Bronchial epithelial cell (primary cell): ENCODE data around the gene DLEC1. TPM values are rescaled to one million over a fixed set of nuclear protein-coding genes. Genes with fewer than 3 reads are reported as not detected.

ENCODE experiments used
- DNase-seq: peaks from one replicate; pipeline ENCODE4 v3.0.0-alpha.2; 2010; ENCODE audit warnings: low read depth
- FAIRE-seq: peaks from 2 replicates; lab custom pipeline; 2011; peaks lifted over from hg19 to GRCh38; lab: Jason Lieb, UNC
- H3K27me3 ChIP-seq: 2 replicates; pipeline ENCODE4 v1.5.1; 2011; ENCODE audit warnings: low read length; ENCODE audit not compliant: control insufficient read depth, insufficient read depth
- H3K36me3 ChIP-seq: 2 replicates; pipeline ENCODE4 v1.5.1; 2011; ENCODE audit warnings: low read length; ENCODE audit not compliant: control insufficient read depth, insufficient read depth
- H3K4me3 ChIP-seq: 2 replicates; pipeline ENCODE4 v1.5.1; 2011; ENCODE audit warnings: mild to moderate bottlenecking, low read depth, low read length, control low read depth
- total RNA-seq: library from RNA; depleted of rRNA; stranded (reverse); fragments of >200 nt; gene quantifications from 2 replicates; pipeline ENCODE4 v1.2.1, GENCODE V29; 2014
- TF ChIP-seq, protein P1 (sequence below): IDR thresholded peaks from 2 replicates; pipeline ENCODE4 v1.5.1; 2011; ENCODE audit warnings: mild to moderate bottlenecking, moderate library complexity, low read length, control low read depth, inconsistent platforms; ENCODE audit not compliant: insufficient read depth, severe bottlenecking

DLEC1 gene, protein sequence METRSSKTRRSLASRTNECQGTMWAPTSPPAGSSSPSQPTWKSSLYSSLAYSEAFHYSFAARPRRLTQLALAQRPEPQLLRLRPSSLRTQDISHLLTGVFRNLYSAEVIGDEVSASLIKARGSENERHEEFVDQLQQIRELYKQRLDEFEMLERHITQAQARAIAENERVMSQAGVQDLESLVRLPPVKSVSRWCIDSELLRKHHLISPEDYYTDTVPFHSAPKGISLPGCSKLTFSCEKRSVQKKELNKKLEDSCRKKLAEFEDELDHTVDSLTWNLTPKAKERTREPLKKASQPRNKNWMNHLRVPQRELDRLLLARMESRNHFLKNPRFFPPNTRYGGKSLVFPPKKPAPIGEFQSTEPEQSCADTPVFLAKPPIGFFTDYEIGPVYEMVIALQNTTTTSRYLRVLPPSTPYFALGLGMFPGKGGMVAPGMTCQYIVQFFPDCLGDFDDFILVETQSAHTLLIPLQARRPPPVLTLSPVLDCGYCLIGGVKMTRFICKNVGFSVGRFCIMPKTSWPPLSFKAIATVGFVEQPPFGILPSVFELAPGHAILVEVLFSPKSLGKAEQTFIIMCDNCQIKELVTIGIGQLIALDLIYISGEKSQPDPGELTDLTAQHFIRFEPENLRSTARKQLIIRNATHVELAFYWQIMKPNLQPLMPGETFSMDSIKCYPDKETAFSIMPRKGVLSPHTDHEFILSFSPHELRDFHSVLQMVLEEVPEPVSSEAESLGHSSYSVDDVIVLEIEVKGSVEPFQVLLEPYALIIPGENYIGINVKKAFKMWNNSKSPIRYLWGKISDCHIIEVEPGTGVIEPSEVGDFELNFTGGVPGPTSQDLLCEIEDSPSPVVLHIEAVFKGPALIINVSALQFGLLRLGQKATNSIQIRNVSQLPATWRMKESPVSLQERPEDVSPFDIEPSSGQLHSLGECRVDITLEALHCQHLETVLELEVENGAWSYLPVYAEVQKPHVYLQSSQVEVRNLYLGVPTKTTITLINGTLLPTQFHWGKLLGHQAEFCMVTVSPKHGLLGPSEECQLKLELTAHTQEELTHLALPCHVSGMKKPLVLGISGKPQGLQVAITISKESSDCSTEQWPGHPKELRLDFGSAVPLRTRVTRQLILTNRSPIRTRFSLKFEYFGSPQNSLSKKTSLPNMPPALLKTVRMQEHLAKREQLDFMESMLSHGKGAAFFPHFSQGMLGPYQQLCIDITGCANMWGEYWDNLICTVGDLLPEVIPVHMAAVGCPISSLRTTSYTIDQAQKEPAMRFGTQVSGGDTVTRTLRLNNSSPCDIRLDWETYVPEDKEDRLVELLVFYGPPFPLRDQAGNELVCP (N-terminal part only)
- total RNA-seq: 0.26 TPM in 2 replicates

DNA sequence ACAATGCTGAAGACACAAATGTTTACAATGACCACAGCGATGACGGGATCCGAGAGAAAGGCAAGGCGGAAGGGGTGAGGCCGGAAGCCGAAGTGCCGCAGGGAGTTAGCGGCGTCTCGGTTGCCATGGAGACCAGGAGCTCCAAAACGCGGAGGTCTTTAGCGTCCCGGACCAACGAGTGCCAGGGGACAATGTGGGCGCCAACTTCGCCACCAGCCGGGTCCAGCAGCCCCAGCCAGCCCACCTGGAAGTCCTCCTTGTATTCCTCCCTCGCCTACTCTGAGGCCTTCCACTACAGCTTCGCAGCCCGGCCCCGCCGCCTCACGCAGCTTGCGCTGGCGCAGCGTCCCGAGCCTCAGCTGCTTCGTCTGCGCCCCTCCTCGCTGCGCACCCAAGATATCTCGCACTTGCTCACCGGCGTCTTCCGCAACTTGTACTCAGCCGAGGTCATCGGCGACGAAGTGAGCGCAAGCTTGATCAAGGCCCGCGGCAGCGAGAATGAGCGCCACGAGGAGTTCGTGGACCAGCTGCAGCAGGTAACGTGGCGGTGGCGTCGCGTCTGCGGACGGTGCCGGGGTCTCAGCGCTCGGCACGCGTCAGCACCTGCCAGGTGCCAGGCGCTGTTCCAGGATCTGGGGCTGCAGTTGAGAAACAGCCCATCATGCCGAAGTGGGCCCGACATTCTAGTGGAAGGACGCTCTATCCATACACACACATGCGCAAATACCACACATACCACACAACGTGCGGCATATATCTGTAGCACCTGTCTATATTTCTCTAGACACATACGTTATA, at the start of gene DLEC1:
DLEC1 (plus strand) TSS at position 108 of the 798 bp plus-strand sequence; CDS start at position 126, 18 bp downstream.
- H3K36me3 ChIP-seq: no peaks in the 10 kb centered on the region
- no peaks in the 10 kb centered on the region for H3K27me3 ChIP-seq
- no peak for FAIRE-seq
- TF ChIP-seq, protein P1, sequence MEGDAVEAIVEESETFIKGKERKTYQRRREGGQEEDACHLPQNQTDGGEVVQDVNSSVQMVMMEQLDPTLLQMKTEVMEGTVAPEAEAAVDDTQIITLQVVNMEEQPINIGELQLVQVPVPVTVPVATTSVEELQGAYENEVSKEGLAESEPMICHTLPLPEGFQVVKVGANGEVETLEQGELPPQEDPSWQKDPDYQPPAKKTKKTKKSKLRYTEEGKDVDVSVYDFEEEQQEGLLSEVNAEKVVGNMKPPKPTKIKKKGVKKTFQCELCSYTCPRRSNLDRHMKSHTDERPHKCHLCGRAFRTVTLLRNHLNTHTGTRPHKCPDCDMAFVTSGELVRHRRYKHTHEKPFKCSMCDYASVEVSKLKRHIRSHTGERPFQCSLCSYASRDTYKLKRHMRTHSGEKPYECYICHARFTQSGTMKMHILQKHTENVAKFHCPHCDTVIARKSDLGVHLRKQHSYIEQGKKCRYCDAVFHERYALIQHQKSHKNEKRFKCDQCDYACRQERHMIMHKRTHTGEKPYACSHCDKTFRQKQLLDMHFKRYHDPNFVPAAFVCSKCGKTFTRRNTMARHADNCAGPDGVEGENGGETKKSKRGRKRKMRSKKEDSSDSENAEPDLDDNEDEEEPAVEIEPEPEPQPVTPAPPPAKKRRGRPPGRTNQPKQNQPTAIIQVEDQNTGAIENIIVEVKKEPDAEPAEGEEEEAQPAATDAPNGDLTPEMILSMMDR: no peak
- H3K4me3 ChIP-seq: peak within 1 kb of the TSS; percentile 35
- DNase-seq: peak; percentile 76

DNA sequence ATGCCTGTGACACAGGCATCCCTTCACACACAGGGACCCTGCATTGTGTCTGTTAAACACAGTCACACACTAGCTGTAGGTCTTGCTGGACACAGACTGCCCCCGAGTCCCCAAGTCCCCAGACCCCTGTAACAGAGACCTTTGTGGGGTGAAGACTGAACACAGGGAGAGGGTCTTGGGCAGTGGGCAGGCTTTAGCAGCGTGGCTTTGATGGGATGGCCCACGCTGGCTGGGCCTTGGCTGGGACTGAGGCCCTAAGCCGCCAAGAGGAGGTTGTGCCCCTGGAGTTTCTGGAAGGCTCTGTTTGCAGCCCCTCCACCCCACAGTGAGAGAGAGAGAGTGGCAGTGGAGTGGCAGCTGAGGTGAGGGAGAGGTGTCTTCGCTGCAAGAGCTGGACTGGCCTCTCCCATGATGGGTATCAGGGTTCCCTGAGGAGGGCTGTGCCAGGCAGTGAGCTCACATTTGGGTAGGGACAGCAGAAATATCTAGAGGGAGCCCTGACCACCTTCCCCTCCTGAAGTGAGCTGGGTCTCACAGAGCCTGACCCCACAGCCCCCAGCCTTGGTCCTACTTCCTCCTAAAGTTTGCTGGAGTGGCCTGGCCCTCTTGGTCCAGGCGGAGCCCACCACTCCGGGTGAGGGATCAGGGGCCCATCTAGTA, 49.1 kb upstream of the DLEC1 start:
- Histone ChIP-seq H3K36me3 (peaks cover 2% of the 10 kb centered on the region), H3K27me3 (no peaks in the 10 kb centered on the region), H3K4me3 (no peak overlapping the region)
- FAIRE-seq (no peak), DNase-seq (no peak)
- TF ChIP-seq, protein P1: no peak

DNA sequence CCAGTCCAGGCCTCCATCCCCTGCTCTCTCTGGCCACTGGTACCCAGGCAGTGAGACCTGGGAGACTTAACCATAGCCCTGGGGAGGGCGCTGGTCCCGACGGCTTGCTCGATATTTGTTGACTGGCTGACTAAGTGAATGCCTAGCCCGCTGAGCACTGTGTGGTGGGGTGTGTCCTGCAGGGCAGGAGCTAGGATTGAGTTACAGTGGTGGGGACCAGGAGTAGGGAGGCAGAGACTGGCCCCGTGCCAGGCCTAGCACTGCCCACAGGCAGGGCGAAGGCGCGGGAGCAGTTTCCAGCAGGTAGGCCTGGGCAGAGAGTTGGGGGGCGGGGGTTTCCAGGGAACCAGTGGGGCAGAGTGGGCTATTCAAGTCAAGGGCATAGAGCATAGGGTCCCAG, 48.5 kb upstream of the DLEC1 start, which contains the start of gene VILL:
VILL (plus strand) TSS at position 260 of the 400 bp plus-strand sequence. CDS start 2,887 bp downstream, outside the sequence.
- peak; percentile 72 for FAIRE-seq
- no peaks in the 10 kb centered on the region for H3K27me3 ChIP-seq
- DNase-seq: peak; percentile 89
- H3K36me3 ChIP-seq: peaks cover 2% of the 10 kb centered on the region
- TF ChIP-seq, protein P1: peak; percentile 62
- H3K4me3 ChIP-seq: peak within 1 kb of the TSS; percentile 45

DNA sequence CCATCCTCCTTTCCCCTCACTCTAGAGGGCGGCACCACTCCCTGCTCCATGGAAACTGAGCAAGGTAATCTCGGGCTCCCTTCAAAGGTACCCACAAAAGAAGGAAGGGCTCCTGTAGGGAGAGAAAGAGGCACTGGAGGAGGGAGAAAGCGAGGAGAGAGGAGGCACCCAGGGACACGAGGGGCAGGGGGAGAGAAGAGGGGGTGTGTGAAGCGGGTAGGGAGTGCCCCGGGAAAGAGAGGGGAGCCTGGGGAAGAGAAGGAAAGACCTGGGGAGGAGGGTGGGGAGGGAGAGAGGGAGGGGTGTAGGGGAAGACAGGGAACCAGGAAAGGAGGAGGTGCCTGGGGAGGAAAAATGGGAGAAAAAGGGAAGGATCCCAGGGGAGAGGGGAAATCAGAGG, 47.9 kb upstream of the DLEC1 start:
- Histone ChIP-seq H3K4me3 (peak overlapping the region; percentile 45), H3K27me3 (no peaks in the 10 kb centered on the region), H3K36me3 (peaks cover 7% of the 10 kb centered on the region)
- DNase-seq (no peak), FAIRE-seq (no peak)
- TF ChIP-seq, protein P1: no peak
